Peyer's patch (tissue), 4 donors: Measurements from ENCODE around the gene RUFY3. TPM values are rescaled to one million over a fixed set of nuclear protein-coding genes. Genes with fewer than 3 reads are reported as not detected.

ENCODE experiments used
- DNase-seq, 3 donors: peaks; one replicate each; pipeline ENCODE4 v3.0.0-alpha.2; 2017 to 2019
- H3K27ac ChIP-seq, 4 donors: fragments of 200-600 bp; sonication (generic); one replicate each; pipeline ENCODE4 v1.5.1; 2016 to 2019
- H3K27me3 ChIP-seq, 2 donors: fragments of 200-600 bp; sonication (generic); one replicate each; pipeline ENCODE4 v1.5.1; 2019
- H3K36me3 ChIP-seq, 3 donors: fragments of 200-600 bp; sonication (generic); one replicate each; pipeline ENCODE4 v1.5.1; 2016 to 2019
- H3K4me1 ChIP-seq, 4 donors: fragments of 200-600 bp; sonication (generic); one replicate each; pipeline ENCODE4 v1.5.1; 2016 to 2019
- H3K4me3 ChIP-seq, 4 donors: fragments of 200-600 bp; sonication (generic); 1 replicate in 3 of 4; 2 replicates in 1 of 4; pipeline ENCODE4 v1.5.1; 2016 to 2019; ENCODE audit warnings: mild to moderate bottlenecking in 1 of 4
- H3K9me3 ChIP-seq, 4 donors: fragments of 200-600 bp; sonication (generic); one replicate each; pipeline ENCODE4 v1.5.1; 2016 to 2019; ENCODE audit warnings: mild to moderate bottlenecking in 1 of 4
- CTCF ChIP-seq, 6 experiments: fragments of 450-650 bp in 4 of 6; fragments of 200-600 bp in 2 of 6; sonication (generic) in 1 of 6; IDR thresholded peaks; one replicate each; pipeline ENCODE4 v1.5.1; 2017 to 2019; ENCODE audit warnings: antibody characterized with exemption in 6 of 6, mild to moderate bottlenecking in 3 of 6, moderate library complexity in 1 of 6
- POLR2A ChIP-seq, 2 donors: fragments of 450-650 bp; IDR thresholded peaks; one replicate each; pipeline ENCODE4 v1.5.1; 2017; ENCODE audit warnings: antibody characterized with exemption in 2 of 2, mild to moderate bottlenecking in 2 of 2, moderate library complexity in 2 of 2
- total RNA-seq, 4 donors: library from RNA; depleted of rRNA; stranded (reverse); fragments of >200 nt; gene quantifications; one replicate each; pipeline ENCODE4 v1.1.0, GENCODE V29; 2016

The RUFY3 gene
- total RNA-seq, 4 donors from 2014 or later: 36.1 to 113 (median 47.1) TPM

DNA sequence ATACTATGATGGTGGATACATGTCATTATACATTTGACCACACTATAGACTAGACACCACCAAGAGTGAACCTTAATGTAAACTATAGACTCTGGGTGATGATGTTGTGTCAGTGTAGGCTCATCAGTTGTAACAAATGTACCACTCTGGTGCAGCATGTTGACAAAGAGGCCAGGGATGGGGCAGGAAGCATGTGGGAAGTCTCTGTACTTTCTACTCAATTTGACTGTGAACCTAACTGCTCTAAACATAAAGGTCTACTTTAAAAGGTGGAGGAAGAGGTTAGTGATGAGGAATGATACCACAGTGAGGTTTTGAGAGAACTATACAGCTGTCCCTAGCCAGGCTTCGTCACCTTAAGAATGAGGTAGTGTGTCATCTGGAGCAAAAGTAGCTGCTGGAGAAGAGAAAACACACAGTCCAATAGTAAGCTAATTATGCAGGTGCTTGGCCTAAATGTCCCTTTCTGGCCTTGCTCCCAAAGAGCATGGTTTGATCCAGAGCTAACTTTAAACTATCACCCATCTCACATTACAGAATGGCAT, 79.6 kb downstream of the RUFY3 start:
- TF ChIP-seq POLR2A (IDR thresholded peaks at IDR 0.05) (no peak), CTCF (IDR thresholded peaks at IDR 0.05) (no peak)
- no peak for DNase-seq
- no peaks in the 10 kb centered on the region for H3K9me3 ChIP-seq
- H3K4me3 ChIP-seq: no peak overlapping the region
- H3K36me3 ChIP-seq: peaks cover 0 to 9% (median 0%) of the 10 kb centered on the region in 3 donors
- H3K27ac ChIP-seq: no peak overlapping the region
- no peaks in the 10 kb centered on the region for H3K4me1 ChIP-seq
- H3K27me3 ChIP-seq: no peaks in the 10 kb centered on the region

- Histone ChIP-seq H3K36me3 (peaks cover 0 to 7% (median 0%) of the 10 kb centered on the region in 3 donors), H3K4me1 (no peaks in the 10 kb centered on the region), H3K9me3 (no peaks in the 10 kb centered on the region), H3K27ac (no peak overlapping the region), H3K4me3 (no peak overlapping the region), H3K27me3 (no peaks in the 10 kb centered on the region)
- TF ChIP-seq CTCF (IDR thresholded peaks at IDR 0.05): no peak
- TF ChIP-seq POLR2A (IDR thresholded peaks at IDR 0.05): no peak
- DNase-seq: no peak
These were observed 81.3 kb downstream of the RUFY3 start for GRCh38 chr4:70802928-70803580.

DNA sequence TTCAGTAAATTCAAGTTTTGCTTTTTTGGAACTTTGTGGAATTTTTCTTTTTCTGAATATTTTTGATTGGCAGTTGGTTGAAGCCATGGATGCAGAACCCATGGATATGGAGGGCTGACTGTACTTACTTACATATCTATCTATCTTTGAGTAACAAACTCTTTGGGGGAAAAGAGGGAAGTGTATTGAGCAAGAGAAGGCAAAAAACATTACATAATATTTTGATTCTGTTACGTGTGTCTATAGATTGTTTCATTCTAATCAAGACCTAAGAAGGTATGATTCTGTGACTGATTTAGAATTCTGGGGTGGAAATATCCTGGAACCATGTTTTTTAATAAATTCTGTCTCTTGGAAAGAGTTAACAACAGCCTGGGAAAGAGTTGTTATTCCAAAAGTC, 86.4 kb downstream of the RUFY3 start:
- Histone ChIP-seq H3K9me3 (no peaks in the 10 kb centered on the region), H3K27ac (no peak overlapping the region), H3K36me3 (no peaks in the 10 kb centered on the region), H3K27me3 (no peaks in the 10 kb centered on the region), H3K4me3 (no peak overlapping the region), H3K4me1 (no peaks in the 10 kb centered on the region)
- TF ChIP-seq CTCF (IDR thresholded peaks at IDR 0.05) (no peak), POLR2A (IDR thresholded peaks at IDR 0.05) (no peak)
- DNase-seq: no peak

DNA sequence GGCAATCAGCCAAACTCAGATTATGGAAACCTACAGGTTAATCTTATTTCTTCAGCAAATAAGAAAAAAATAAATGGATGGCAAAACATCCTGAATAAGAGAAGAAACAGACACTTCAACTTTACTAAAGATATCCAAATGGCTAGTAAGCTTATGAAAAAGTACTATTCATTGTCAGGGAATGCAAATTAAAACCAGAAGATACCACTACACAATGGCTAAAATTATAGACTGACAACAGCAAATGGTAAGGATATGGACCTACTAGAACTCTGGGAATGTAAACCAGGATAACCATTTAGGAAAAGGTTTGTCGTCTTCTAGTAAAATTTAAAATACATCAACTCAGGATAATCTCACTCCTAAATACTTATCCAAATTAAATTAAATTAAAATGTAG, 93.6 kb downstream of the RUFY3 start:
- no peak overlapping the region for H3K27ac ChIP-seq
- no peaks in the 10 kb centered on the region for H3K4me1 ChIP-seq
- no peaks in the 10 kb centered on the region for H3K9me3 ChIP-seq
- H3K36me3 ChIP-seq: peaks cover 0 to 24% (median 0%) of the 10 kb centered on the region in 3 donors
- DNase-seq: no peak
- H3K4me3 ChIP-seq: no peak overlapping the region
- no peaks in the 10 kb centered on the region for H3K27me3 ChIP-seq
- TF ChIP-seq POLR2A (IDR thresholded peaks at IDR 0.05) (no peak), CTCF (IDR thresholded peaks at IDR 0.05) (no peak)

DNA sequence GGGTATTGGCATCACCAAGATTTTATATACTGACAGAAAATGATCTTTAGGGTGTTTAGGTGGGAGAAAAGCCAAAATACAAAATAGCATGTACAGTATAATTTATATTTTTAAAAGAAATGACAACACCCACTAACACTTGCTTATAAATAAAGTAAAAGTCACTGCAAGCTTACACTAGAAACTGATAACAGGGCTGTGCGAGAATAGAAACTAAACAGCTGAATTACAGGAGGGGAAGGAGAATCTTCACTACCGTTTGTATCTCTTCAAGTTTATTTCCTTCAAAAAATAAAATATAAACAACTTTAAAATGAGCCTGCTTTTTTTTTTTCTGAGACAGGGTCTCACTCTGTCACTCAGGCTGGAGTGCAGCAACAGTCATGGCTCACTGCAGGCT, 95.1 kb downstream of the RUFY3 start:
- Histone ChIP-seq H3K4me3 (no peak overlapping the region), H3K27ac (no peak overlapping the region), H3K4me1 (no peaks in the 10 kb centered on the region), H3K36me3 (peaks cover 0 to 38% (median 0%) of the 10 kb centered on the region in 3 donors), H3K9me3 (no peaks in the 10 kb centered on the region), H3K27me3 (no peaks in the 10 kb centered on the region)
- DNase-seq: no peak
- TF ChIP-seq POLR2A (IDR thresholded peaks at IDR 0.05) (no peak), CTCF (IDR thresholded peaks at IDR 0.05) (no peak)
